ENCODE data around the gene TRIM60. TPM values are rescaled to one million over a fixed set of nuclear protein-coding genes. Genes with fewer than 3 reads are reported as not detected.
"Not testable (repeated sequence)": the region's sequence is repeated elsewhere in the genome, so short reads cannot be mapped to it uniquely, and the experiment has no call there.

The TRIM60 gene
- total RNA-seq, 4 donors from 2014 or later = not detected

GRCh38 chr4:164997941-164998340, 33.9 kb upstream of the TRIM60 start:
- intact Hi-C loops (cut with DNase I; ENCODE audit: low total_unique reads) = no loop called here
- in situ Hi-C loops (cut with MboI; ENCODE audit: low pct_ligation_motif_present in 1 of 4, low pct_unique_long_range_greater_than_20kb in 1 of 4, low sequenced_read_pairs in 3 of 4) = no loop called here
- TF ChIP-seq EP300 (IDR thresholded peaks at IDR 0.05; ENCODE audit: low read depth) = no peak
- TF ChIP-seq, protein P1, sequence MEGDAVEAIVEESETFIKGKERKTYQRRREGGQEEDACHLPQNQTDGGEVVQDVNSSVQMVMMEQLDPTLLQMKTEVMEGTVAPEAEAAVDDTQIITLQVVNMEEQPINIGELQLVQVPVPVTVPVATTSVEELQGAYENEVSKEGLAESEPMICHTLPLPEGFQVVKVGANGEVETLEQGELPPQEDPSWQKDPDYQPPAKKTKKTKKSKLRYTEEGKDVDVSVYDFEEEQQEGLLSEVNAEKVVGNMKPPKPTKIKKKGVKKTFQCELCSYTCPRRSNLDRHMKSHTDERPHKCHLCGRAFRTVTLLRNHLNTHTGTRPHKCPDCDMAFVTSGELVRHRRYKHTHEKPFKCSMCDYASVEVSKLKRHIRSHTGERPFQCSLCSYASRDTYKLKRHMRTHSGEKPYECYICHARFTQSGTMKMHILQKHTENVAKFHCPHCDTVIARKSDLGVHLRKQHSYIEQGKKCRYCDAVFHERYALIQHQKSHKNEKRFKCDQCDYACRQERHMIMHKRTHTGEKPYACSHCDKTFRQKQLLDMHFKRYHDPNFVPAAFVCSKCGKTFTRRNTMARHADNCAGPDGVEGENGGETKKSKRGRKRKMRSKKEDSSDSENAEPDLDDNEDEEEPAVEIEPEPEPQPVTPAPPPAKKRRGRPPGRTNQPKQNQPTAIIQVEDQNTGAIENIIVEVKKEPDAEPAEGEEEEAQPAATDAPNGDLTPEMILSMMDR (IDR thresholded peaks at IDR 0.05) = no peak
- TF ChIP-seq POLR2A (IDR thresholded peaks at IDR 0.05) = no peak
- no peak for TF ChIP-seq POLR2AphosphoS5 (IDR thresholded peaks at IDR 0.05)
- 39 to 60% methylated on average over 4 to 6 of the region's 6 CpGs for WGBS, 2 donors (ENCODE audit: low coverage in 1 of 2)
- no peak overlapping the region for H3K4me3 ChIP-seq
- H3K27ac ChIP-seq = no peak overlapping the region
- H3K4me1 ChIP-seq = no peaks in the 10 kb centered on the region
- H3K9me3 ChIP-seq = no peaks in the 10 kb centered on the region
- H3K36me3 ChIP-seq = no peaks in the 10 kb centered on the region
- DNase-seq = no peak
- H3K27me3 ChIP-seq = no peaks in the 10 kb centered on the region

DNA sequence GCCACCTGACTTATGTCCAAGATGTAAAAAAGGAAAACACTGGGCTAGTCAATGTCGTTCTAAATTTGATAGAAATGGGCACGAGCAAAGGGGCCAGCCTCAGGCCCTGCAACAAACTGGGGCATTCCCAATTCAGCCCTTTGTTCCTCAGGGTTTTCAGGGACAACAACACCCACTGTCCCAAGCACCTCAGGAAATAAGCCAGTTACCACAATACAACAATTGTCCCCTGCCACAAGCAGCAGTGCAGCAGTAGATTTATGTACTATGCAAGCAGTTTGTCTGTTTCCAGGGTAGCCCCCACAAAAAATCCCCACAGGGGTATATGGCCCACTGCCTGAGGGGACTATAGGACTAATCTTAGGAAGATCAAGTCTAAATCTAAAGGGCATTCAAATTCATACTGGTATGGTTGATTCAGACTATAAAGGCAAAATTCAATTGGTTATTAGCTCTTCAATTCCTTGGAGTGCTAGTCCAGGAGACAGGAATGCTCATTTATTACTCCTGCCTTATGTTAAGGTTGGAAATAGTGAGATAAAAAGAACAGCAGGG, 33.2 kb upstream of the TRIM60 start:
- intact Hi-C loops (cut with DNase I; ENCODE audit: low total_unique reads); in situ Hi-C loops (cut with MboI; ENCODE audit: low pct_ligation_motif_present in 1 of 4, low pct_unique_long_range_greater_than_20kb in 1 of 4, low sequenced_read_pairs in 3 of 4); H3K27me3 ChIP-seq; H3K4me1 ChIP-seq; H3K27ac ChIP-seq; H3K9me3 ChIP-seq; H3K36me3 ChIP-seq; DNase-seq; H3K4me3 ChIP-seq: not testable (repeated sequence)
- WGBS, 2 donors (ENCODE audit: low coverage in 1 of 2) = 43 to 52% methylated on average over 2 of the region's 2 CpGs

DNA sequence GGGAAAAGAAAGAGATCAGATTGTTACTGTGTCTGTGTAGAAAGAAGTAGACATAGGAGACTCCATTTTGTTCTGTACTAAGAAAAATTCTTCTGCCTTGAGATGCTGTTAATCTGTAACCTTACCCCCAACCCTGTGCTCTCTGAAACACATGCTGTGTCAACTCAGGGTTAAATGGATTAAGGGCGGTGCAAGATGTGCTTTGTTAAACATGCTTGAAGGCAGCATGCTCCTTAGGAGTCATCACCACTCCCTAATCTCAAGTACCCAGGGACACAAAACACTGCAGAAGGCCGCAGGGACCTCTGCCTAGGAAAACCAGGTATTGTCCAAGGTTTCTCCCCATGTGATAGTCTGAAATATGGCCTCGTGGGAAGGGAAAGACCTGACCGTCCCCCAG, 29.8 kb upstream of the TRIM60 start:
- H3K9me3 ChIP-seq; H3K4me1 ChIP-seq; H3K27me3 ChIP-seq; intact Hi-C loops (cut with DNase I; ENCODE audit: low total_unique reads); H3K27ac ChIP-seq; in situ Hi-C loops (cut with MboI; ENCODE audit: low pct_ligation_motif_present in 1 of 4, low pct_unique_long_range_greater_than_20kb in 1 of 4, low sequenced_read_pairs in 3 of 4); H3K36me3 ChIP-seq; H3K4me3 ChIP-seq; DNase-seq: not testable (repeated sequence)
- 75% methylated on average over 4 of the region's 4 CpGs; no CpG with 5 or more reads in 1 of the 2 donors for WGBS, 2 donors (ENCODE audit: low coverage in 1 of 2)

- H3K4me1 ChIP-seq = no peaks in the 10 kb centered on the region
- DNase-seq = no peak
- H3K36me3 ChIP-seq = no peaks in the 10 kb centered on the region
- no peaks in the 10 kb centered on the region for H3K9me3 ChIP-seq
- H3K4me3 ChIP-seq = no peak overlapping the region
- in situ Hi-C loops (cut with MboI; ENCODE audit: low pct_ligation_motif_present in 1 of 4, low pct_unique_long_range_greater_than_20kb in 1 of 4, low sequenced_read_pairs in 3 of 4) (no loop called here), intact Hi-C loops (cut with DNase I; ENCODE audit: low total_unique reads) (no loop called here)
- 54 to 87% methylated on average over 2 to 6 of the region's 6 CpGs for WGBS, 2 donors (ENCODE audit: low coverage in 1 of 2)
- no peaks in the 10 kb centered on the region for H3K27me3 ChIP-seq
- TF ChIP-seq POLR2A (IDR thresholded peaks at IDR 0.05) (no peak), POLR2AphosphoS5 (IDR thresholded peaks at IDR 0.05) (no peak)
- TF ChIP-seq, protein P1 (IDR thresholded peaks at IDR 0.05) = no peak
- no peak overlapping the region for H3K27ac ChIP-seq
Observed at GRCh38 chr4:165005352-165005925, 26.4 kb upstream of the TRIM60 start.

DNA sequence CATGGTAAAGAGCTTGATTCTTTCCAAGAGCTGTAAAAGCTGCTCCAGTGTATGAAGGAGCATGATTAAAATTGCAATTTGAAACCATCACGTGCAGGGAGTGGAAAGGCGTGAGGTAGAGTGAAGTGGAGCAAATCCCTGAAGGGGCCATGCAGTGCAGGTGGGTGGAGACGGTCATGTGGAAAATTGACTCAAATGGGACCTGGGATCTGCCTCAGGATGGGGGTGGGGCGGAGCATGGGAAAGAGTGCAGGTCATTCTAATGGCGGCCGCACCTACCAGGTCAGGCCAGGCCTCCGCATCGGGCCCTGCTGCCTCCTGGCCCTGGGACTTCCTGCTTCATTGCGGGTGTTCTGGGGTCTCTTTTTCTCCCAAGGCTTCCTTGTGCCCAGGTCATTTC, 25.3 kb upstream of the TRIM60 start:
- H3K4me1 ChIP-seq = no peaks in the 10 kb centered on the region
- no peaks in the 10 kb centered on the region for H3K9me3 ChIP-seq
- H3K36me3 ChIP-seq = no peaks in the 10 kb centered on the region
- no peak for DNase-seq
- no peak overlapping the region for H3K27ac ChIP-seq
- intact Hi-C loops (cut with DNase I; ENCODE audit: low total_unique reads) (no loop called here), in situ Hi-C loops (cut with MboI; ENCODE audit: low pct_ligation_motif_present in 1 of 4, low pct_unique_long_range_greater_than_20kb in 1 of 4, low sequenced_read_pairs in 3 of 4) (no loop called here)
- H3K4me3 ChIP-seq = no peak overlapping the region
- WGBS, 2 donors (ENCODE audit: low coverage in 1 of 2) = 85 to 100% methylated on average over 2 to 8 of the region's 9 CpGs
- TF ChIP-seq EP300 (IDR thresholded peaks at IDR 0.05; ENCODE audit: low read depth) = no peak
- TF ChIP-seq POLR2A (IDR thresholded peaks at IDR 0.05) = no peak
- no peak for TF ChIP-seq POLR2AphosphoS5 (IDR thresholded peaks at IDR 0.05)
- TF ChIP-seq, protein P1 (IDR thresholded peaks at IDR 0.05) = no peak
- no peaks in the 10 kb centered on the region for H3K27me3 ChIP-seq
